Type B pancreatic cell (in vitro differentiated cells): Measurements from ENCODE around the gene TSPAN7. TPM values are rescaled to one million over a fixed set of nuclear protein-coding genes. Genes with fewer than 3 reads are reported as not detected.

Experiments used
- DNase-seq: peaks from one replicate; pipeline ENCODE4 v3.0.0; 2021; ENCODE audit warnings: mixed read lengths; ENCODE audit not compliant: unreplicated experiment; ENCODE audit errors: extremely low spot score
- H3K27ac Mint-ChIP-seq: 2 replicates; pipeline ENCODE4 v1.8.0; 2021; ENCODE audit warnings: mild to moderate bottlenecking, mixed read lengths
- H3K27me3 Mint-ChIP-seq: 2 replicates; pipeline ENCODE4 v1.8.0; 2021; ENCODE audit warnings: mixed read lengths
- H3K36me3 Mint-ChIP-seq: 2 replicates; pipeline ENCODE4 v1.8.0; 2021; ENCODE audit warnings: mixed read lengths
- H3K4me1 Mint-ChIP-seq: one replicate; pipeline ENCODE4 v1.8.0; 2021; ENCODE audit warnings: mixed read lengths; ENCODE audit not compliant: unreplicated experiment
- H3K4me3 Mint-ChIP-seq: 2 replicates; pipeline ENCODE4 v1.8.0; 2021; ENCODE audit warnings: mild to moderate bottlenecking, mixed read lengths
- H3K9me3 Mint-ChIP-seq: 2 replicates; pipeline ENCODE4 v1.8.0; 2021; ENCODE audit warnings: mixed read lengths
- CTCF ChIP-seq: fragments of 200-600 bp; sonication (generic); conservative IDR thresholded peaks from 2 replicates; pipeline ENCODE4 v1.5.0; 2021; ENCODE audit warnings: antibody characterized with exemption, mild to moderate bottlenecking
- total RNA-seq: library from RNA; stranded (reverse); gene quantifications from 2 replicates; pipeline ENCODE4 v1.2.1, GENCODE V29; 2021; ENCODE audit warnings: low replicate concordance

Gene TSPAN7
- total RNA-seq, 1 donor from 2014 or later = 21.8 TPM

GRCh38 chrX:38699696-38700095 lies 138.4 kb downstream of the TSPAN7 start:
- no peak for TF ChIP-seq CTCF
- H3K4me3 Mint-ChIP-seq = no peak overlapping the region
- H3K27me3 Mint-ChIP-seq = no peaks in the 10 kb centered on the region
- no peaks in the 10 kb centered on the region for H3K36me3 Mint-ChIP-seq
- no peaks in the 10 kb centered on the region for H3K9me3 Mint-ChIP-seq
- H3K27ac Mint-ChIP-seq = no peak overlapping the region
- no peaks in the 10 kb centered on the region for H3K4me1 Mint-ChIP-seq
- no peak for DNase-seq

GRCh38 chrX:38701073-38701472 lies 139.7 kb downstream of the TSPAN7 start:
- no peaks in the 10 kb centered on the region for H3K36me3 Mint-ChIP-seq
- DNase-seq = no peak
- H3K27ac Mint-ChIP-seq = no peak overlapping the region
- no peak overlapping the region for H3K4me3 Mint-ChIP-seq
- H3K9me3 Mint-ChIP-seq = no peaks in the 10 kb centered on the region
- no peaks in the 10 kb centered on the region for H3K4me1 Mint-ChIP-seq
- TF ChIP-seq CTCF = no peak
- H3K27me3 Mint-ChIP-seq = no peaks in the 10 kb centered on the region

GRCh38 chrX:38704146-38704882 lies 143.0 kb downstream of the TSPAN7 start:
- peaks cover 5% of the 10 kb centered on the region for H3K9me3 Mint-ChIP-seq
- no peak for TF ChIP-seq CTCF
- no peaks in the 10 kb centered on the region for H3K36me3 Mint-ChIP-seq
- no peaks in the 10 kb centered on the region for H3K4me1 Mint-ChIP-seq
- no peak overlapping the region for H3K27ac Mint-ChIP-seq
- H3K4me3 Mint-ChIP-seq = no peak overlapping the region
- no peak for DNase-seq
- H3K27me3 Mint-ChIP-seq = no peaks in the 10 kb centered on the region

GRCh38 chrX:38717871-38718270 lies 156.5 kb downstream of the TSPAN7 start:
- peak; percentile 71 for TF ChIP-seq CTCF
- Mint-ChIP-seq H3K4me1 (no peaks in the 10 kb centered on the region), H3K27me3 (no peaks in the 10 kb centered on the region), H3K27ac (no peak overlapping the region), H3K36me3 (no peaks in the 10 kb centered on the region), H3K9me3 (peaks cover 4% of the 10 kb centered on the region), H3K4me3 (no peak overlapping the region)
- no peak for DNase-seq

GRCh38 chrX:38718311-38718710 lies 157.0 kb downstream of the TSPAN7 start:
- Mint-ChIP-seq H3K9me3 (peaks cover 4% of the 10 kb centered on the region), H3K27ac (no peak overlapping the region), H3K27me3 (no peaks in the 10 kb centered on the region), H3K4me3 (no peak overlapping the region), H3K36me3 (no peaks in the 10 kb centered on the region), H3K4me1 (no peaks in the 10 kb centered on the region)
- no peak for TF ChIP-seq CTCF
- no peak for DNase-seq
